Trophoblast cell (in vitro differentiated cells and primary cell): ENCODE measurements around the gene COL23A1.

Experiments used
- DNase-seq, 2 donors: peaks; one replicate each; pipeline ENCODE4 v3.0.0-alpha.2; 2016
- H2AFZ ChIP-seq: 2 replicates; pipeline ENCODE4 v1.6.1; 2013; ENCODE audit warnings: low read length, moderate library complexity, mild to moderate bottlenecking; ENCODE audit not compliant: insufficient read depth, poor library complexity
- H2AK5ac ChIP-seq: 2 replicates; pipeline ENCODE4 v1.6.1; 2013; ENCODE audit warnings: mild to moderate bottlenecking, low read length
- H2BK120ac ChIP-seq: 2 replicates; pipeline ENCODE4 v1.6.1; 2013; ENCODE audit warnings: low read length, mild to moderate bottlenecking, moderate library complexity; ENCODE audit not compliant: insufficient read depth, poor library complexity
- H2BK12ac ChIP-seq: 2 replicates; pipeline ENCODE4 v1.6.1; 2013; ENCODE audit warnings: mild to moderate bottlenecking, low read length, moderate library complexity
- H2BK5ac ChIP-seq: 2 replicates; pipeline ENCODE4 v1.6.1; 2013; ENCODE audit warnings: low read length, low read depth, moderate library complexity, mild to moderate bottlenecking; ENCODE audit not compliant: poor library complexity
- H3K14ac ChIP-seq: 2 replicates; pipeline ENCODE4 v1.6.1; 2013; ENCODE audit warnings: mild to moderate bottlenecking, low read length
- H3K18ac ChIP-seq: 2 replicates; pipeline ENCODE4 v1.6.1; 2013; ENCODE audit warnings: mild to moderate bottlenecking, low read length
- H3K23ac ChIP-seq: 2 replicates; pipeline ENCODE4 v1.6.1; 2013; ENCODE audit warnings: low read length
- H3K27ac ChIP-seq: 2 replicates; pipeline ENCODE4 v1.5.1; 2013; ENCODE audit warnings: low read depth, mild to moderate bottlenecking, inconsistent platforms, low read length, moderate library complexity
- H3K27me3 ChIP-seq: 2 replicates; pipeline ENCODE4 v1.6.1; 2013; ENCODE audit warnings: inconsistent platforms, mild to moderate bottlenecking, low read length, moderate library complexity; ENCODE audit not compliant: insufficient read depth
- H3K36me3 ChIP-seq, 2 experiments: 1 replicate in 1 of 2; 2 replicates in 1 of 2; pipeline ENCODE4 v1.6.1; 2013; ENCODE audit warnings: low read length in 2 of 2, mild to moderate bottlenecking in 2 of 2, moderate library complexity in 1 of 2; ENCODE audit not compliant: insufficient read depth in 2 of 2, control insufficient read depth in 1 of 2
- H3K4ac ChIP-seq: 2 replicates; pipeline ENCODE4 v1.6.1; 2013; ENCODE audit warnings: low read depth, mild to moderate bottlenecking, low read length, moderate library complexity
- H3K4me1 ChIP-seq, 2 experiments: 1 replicate in 1 of 2; 2 replicates in 1 of 2; pipeline ENCODE4 v1.6.1; 2013; ENCODE audit warnings: low read length in 2 of 2, mild to moderate bottlenecking in 2 of 2, moderate library complexity in 1 of 2; ENCODE audit not compliant: insufficient read depth in 2 of 2, control insufficient read depth in 1 of 2
- H3K4me2 ChIP-seq: 2 replicates; pipeline ENCODE4 v1.6.1; 2013; ENCODE audit warnings: inconsistent platforms, mild to moderate bottlenecking, low read length, moderate library complexity
- H3K4me3 ChIP-seq: 2 replicates; pipeline ENCODE4 v1.5.1; 2013; ENCODE audit warnings: mild to moderate bottlenecking, low read depth, low read length, inconsistent platforms
- H3K79me1 ChIP-seq: one replicate; pipeline ENCODE4 v1.6.1; 2013; ENCODE audit warnings: low read length
- H3K79me2 ChIP-seq: 2 replicates; pipeline ENCODE4 v1.6.1; 2013; ENCODE audit warnings: low read length, mild to moderate bottlenecking; ENCODE audit not compliant: control insufficient read depth, insufficient read depth, poor library complexity
- H3K9ac ChIP-seq: 2 replicates; pipeline ENCODE4 v1.6.1; 2013; ENCODE audit warnings: mild to moderate bottlenecking, low read length
- H3K9me3 ChIP-seq: 2 replicates; pipeline ENCODE4 v1.6.1; 2013; ENCODE audit warnings: low read depth, mild to moderate bottlenecking, control low read depth, inconsistent platforms, low read length; ENCODE audit not compliant: insufficient read depth
- H4K12ac ChIP-seq: 2 replicates; pipeline ENCODE4 v1.6.1; 2013; ENCODE audit warnings: low read depth, mild to moderate bottlenecking, low read length, moderate library complexity
- H4K8ac ChIP-seq: 2 replicates; pipeline ENCODE4 v1.6.1; 2013; ENCODE audit warnings: low read depth, mild to moderate bottlenecking, low read length, moderate library complexity
- H4K91ac ChIP-seq: one replicate; pipeline ENCODE4 v1.6.1; 2013; ENCODE audit warnings: low read depth, mild to moderate bottlenecking, low read length, moderate library complexity
- WGBS: extraction: QIAGEN DNeasy Blood & Tissue Kit; methylation state at CpG from one replicate; pipeline ENCODE4 v1.1.7; 2013; ENCODE audit warnings: missing lambda C conversion rate; ENCODE audit not compliant: insufficient read length, insufficient coverage; ENCODE audit errors: extremely low coverage; 5-methylcytosine and 5-hydroxymethylcytosine counted together

The COL23A1 gene

GRCh38 chr5:178373711-178374110 lies 216.5 kb downstream of the COL23A1 start:
- no peak overlapping the region for H3K4me2 ChIP-seq
- H3K14ac ChIP-seq, result no peak overlapping the region
- no peak overlapping the region for H2BK120ac ChIP-seq
- WGBS, result no CpG with 5 or more reads among the region's 16 CpGs
- H3K4me1 ChIP-seq, result no peaks in the 10 kb centered on the region
- H2AFZ ChIP-seq, result no peak overlapping the region
- H3K4me3 ChIP-seq, result no peak overlapping the region
- H3K27ac ChIP-seq, result no peak overlapping the region
- H4K12ac ChIP-seq, result no peak overlapping the region
- no peaks in the 10 kb centered on the region for H3K36me3 ChIP-seq
- H3K79me2 ChIP-seq, result no peaks in the 10 kb centered on the region
- H2BK12ac ChIP-seq, result no peak overlapping the region
- no peak overlapping the region for H3K23ac ChIP-seq
- no peak overlapping the region for H4K8ac ChIP-seq
- H2AK5ac ChIP-seq, result no peak overlapping the region
- no peak overlapping the region for H3K4ac ChIP-seq
- H2BK5ac ChIP-seq, result no peak overlapping the region
- H3K9ac ChIP-seq, result no peak overlapping the region
- peaks cover 10% of the 10 kb centered on the region for H3K9me3 ChIP-seq
- H3K27me3 ChIP-seq, result no peaks in the 10 kb centered on the region
- no peaks in the 10 kb centered on the region for H3K79me1 ChIP-seq
- H3K18ac ChIP-seq, result no peak overlapping the region
- DNase-seq, result no peak
- H4K91ac ChIP-seq, result no peak overlapping the region

GRCh38 chr5:178372142-178372571 lies 218.0 kb downstream of the COL23A1 start:
- Histone ChIP-seq H3K4me3 (no peak overlapping the region), H3K4me2 (no peak overlapping the region), H3K79me2 (no peaks in the 10 kb centered on the region), H2AFZ (no peak overlapping the region), H3K18ac (no peak overlapping the region), H2BK120ac (no peak overlapping the region), H3K14ac (no peak overlapping the region), H3K9me3 (peaks cover 15% of the 10 kb centered on the region), H3K9ac (no peak overlapping the region), H3K27me3 (no peaks in the 10 kb centered on the region), H4K12ac (no peak overlapping the region), H4K91ac (no peak overlapping the region), H2BK12ac (no peak overlapping the region), H3K4me1 (no peaks in the 10 kb centered on the region), H3K27ac (no peak overlapping the region), H3K4ac (no peak overlapping the region), H2BK5ac (no peak overlapping the region), H2AK5ac (no peak overlapping the region), H3K36me3 (no peaks in the 10 kb centered on the region), H3K79me1 (no peaks in the 10 kb centered on the region), H4K8ac (no peak overlapping the region), H3K23ac (no peak overlapping the region)
- no peak for DNase-seq
- WGBS, result no CpG with 5 or more reads among the region's 17 CpGs

- no peaks in the 10 kb centered on the region for H3K79me1 ChIP-seq
- H3K4me3 ChIP-seq, result no peak overlapping the region
- H3K14ac ChIP-seq, result no peak overlapping the region
- H3K27me3 ChIP-seq, result no peaks in the 10 kb centered on the region
- no peak overlapping the region for H2AK5ac ChIP-seq
- H3K27ac ChIP-seq, result no peak overlapping the region
- H3K9ac ChIP-seq, result no peak overlapping the region
- H3K9me3 ChIP-seq, result peaks cover 15% of the 10 kb centered on the region
- H3K23ac ChIP-seq, result no peak overlapping the region
- H3K4ac ChIP-seq, result no peak overlapping the region
- no peak overlapping the region for H2BK120ac ChIP-seq
- H4K12ac ChIP-seq, result no peak overlapping the region
- H2BK12ac ChIP-seq, result no peak overlapping the region
- H2AFZ ChIP-seq, result no peak overlapping the region
- no peak overlapping the region for H4K8ac ChIP-seq
- H4K91ac ChIP-seq, result no peak overlapping the region
- H2BK5ac ChIP-seq, result no peak overlapping the region
- H3K36me3 ChIP-seq, result no peaks in the 10 kb centered on the region
- WGBS, result no CpG with 5 or more reads among the region's 24 CpGs
- H3K4me2 ChIP-seq, result no peak overlapping the region
- H3K4me1 ChIP-seq, result no peaks in the 10 kb centered on the region
- H3K18ac ChIP-seq, result no peak overlapping the region
- DNase-seq, result no peak
- no peaks in the 10 kb centered on the region for H3K79me2 ChIP-seq
Observed at GRCh38 chr5:178371362-178372111, 218.7 kb downstream of the COL23A1 start.

- no peaks in the 10 kb centered on the region for H3K36me3 ChIP-seq
- no peak overlapping the region for H2BK120ac ChIP-seq
- H4K8ac ChIP-seq, result no peak overlapping the region
- H3K27ac ChIP-seq, result no peak overlapping the region
- H3K79me1 ChIP-seq, result no peaks in the 10 kb centered on the region
- peaks cover 2 to 7% of the 10 kb centered on the region in 2 experiments for H3K4me1 ChIP-seq
- no peak overlapping the region for H2BK5ac ChIP-seq
- peaks cover 15% of the 10 kb centered on the region for H3K9me3 ChIP-seq
- WGBS, result no CpG with 5 or more reads among the region's 4 CpGs
- no peak overlapping the region for H3K14ac ChIP-seq
- no peak overlapping the region for H3K4me3 ChIP-seq
- no peak overlapping the region for H2AFZ ChIP-seq
- H3K18ac ChIP-seq, result no peak overlapping the region
- no peak overlapping the region for H2AK5ac ChIP-seq
- H3K4me2 ChIP-seq, result no peak overlapping the region
- no peak overlapping the region for H4K12ac ChIP-seq
- H3K79me2 ChIP-seq, result no peaks in the 10 kb centered on the region
- H4K91ac ChIP-seq, result no peak overlapping the region
- no peak overlapping the region for H3K23ac ChIP-seq
- no peak for DNase-seq
- no peak overlapping the region for H3K4ac ChIP-seq
- no peak overlapping the region for H3K9ac ChIP-seq
- H3K27me3 ChIP-seq, result no peaks in the 10 kb centered on the region
- H2BK12ac ChIP-seq, result no peak overlapping the region
Observed at GRCh38 chr5:178370102-178370501, 220.1 kb downstream of the COL23A1 start.
